GM19455 (cell line): ENCODE results near the gene DLGAP3.
"Not testable (repeated sequence)": the region's sequence is repeated elsewhere in the genome, so short reads cannot be mapped to it uniquely, and the experiment has no call there.

Experiments
- ATAC-seq: cut with Tn5 transposase; IDR thresholded peaks from one replicate; pipeline ENCODE4 v1.9.1; 2021; ENCODE audit not compliant: unreplicated experiment

DLGAP3 gene

DNA sequence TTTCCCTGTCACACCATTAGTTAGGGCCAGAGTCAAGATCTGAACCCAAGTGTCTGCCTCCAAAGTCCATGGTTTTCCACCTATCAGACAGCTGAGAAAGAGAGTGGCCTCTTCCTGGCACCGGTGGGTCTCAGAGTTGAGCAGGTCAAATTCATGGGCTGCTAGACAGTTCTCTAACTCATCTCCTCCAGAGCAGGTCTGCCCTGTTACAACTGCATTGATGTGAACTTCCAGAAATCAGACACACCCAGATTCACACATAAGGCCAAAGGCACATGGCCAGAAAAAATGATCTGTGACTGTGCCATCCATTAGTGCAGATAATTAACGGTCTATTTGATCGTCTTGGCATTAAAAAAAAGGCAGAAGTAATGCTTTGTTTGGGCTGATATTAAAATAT lies 87.4 kb downstream of the DLGAP3 start:
- ATAC-seq = no peak

GRCh38 chr1:34840426-34840825 lies 89.0 kb downstream of the DLGAP3 start:
- ATAC-seq = no peak

DNA sequence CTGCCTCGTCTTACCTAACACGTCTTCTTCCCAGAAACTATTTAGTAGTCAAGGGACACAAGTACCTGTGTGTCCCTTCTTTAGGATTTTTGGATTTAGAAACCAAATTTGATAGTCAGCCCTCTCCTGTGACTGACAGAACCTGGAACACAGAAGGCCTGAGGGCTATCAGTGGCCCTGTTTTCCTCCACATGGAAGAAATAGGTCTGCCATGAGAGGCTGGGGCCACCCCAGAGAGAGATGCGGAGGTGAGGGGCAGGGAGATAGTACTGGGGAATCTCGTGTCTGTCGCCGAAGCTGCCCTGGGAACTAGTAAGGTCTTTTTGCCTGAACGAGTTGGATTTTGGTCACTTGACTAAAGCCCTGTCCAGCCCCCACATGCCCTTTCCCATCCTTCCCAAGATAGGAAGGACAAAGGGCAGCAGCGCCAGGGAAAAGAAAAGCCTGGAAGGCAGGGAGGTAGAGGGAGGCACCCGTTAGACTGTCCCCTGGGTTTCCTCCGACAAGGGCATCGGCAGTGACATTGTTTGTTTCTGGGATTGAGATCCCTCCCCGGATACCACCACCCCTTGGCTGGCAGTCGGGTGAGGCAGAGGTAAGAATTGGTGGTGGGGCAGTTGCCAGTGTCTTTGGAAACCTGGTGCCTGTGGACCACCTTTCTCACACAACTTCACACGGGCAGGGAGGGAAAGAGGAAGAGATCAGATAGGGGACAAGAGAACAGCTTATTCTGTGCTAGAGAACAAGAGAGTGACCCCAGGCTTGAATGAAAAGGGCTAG lies 89.7 kb downstream of the DLGAP3 start:
- no peak for ATAC-seq

DNA sequence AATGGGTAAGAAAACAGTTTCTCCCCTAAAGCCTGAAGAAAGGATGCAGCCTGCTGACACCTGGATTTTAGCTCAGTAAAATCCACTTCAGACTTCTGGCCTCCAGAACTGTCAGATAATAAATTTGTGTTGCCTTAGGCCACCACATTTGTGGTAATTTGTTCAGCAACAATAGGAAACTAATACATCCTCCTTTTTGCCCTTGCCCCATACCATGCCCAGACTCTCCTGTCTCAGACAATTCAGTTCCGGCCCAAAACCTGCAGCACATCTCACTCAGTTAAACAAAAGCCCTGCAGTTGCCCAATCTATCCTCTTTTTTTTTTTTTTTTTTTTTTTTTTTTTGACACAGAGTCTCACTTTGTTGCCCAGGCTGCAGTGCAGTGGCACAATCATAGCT lies 95.7 kb downstream of the DLGAP3 start:
- ATAC-seq = no peak

- no peak for ATAC-seq
These were observed 97.7 kb downstream of the DLGAP3 start for GRCh38 chr1:34831721-34832246.

- no peak for ATAC-seq
These were observed 100.2 kb downstream of the DLGAP3 start for GRCh38 chr1:34829250-34829649.

DNA sequence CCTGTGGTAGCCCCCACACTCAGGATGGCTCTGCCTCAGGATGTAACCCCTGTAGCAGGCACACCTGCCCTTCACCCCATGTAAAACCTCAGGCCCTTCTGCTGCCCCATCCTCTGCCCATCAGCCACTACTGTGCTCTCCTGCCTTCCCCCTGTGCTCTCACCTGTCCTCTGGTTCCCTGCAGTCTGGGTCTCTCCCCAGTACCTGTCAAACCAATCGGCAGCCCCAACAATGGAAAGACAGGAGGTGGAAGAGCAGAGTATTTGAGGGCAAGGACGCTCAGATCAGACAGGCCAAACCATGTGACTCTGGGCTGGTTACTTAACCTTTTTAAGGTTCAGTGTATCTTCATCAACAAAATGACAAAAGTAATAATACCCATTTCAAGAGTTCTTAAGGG lies 100.8 kb downstream of the DLGAP3 start:
- ATAC-seq = no peak

DNA sequence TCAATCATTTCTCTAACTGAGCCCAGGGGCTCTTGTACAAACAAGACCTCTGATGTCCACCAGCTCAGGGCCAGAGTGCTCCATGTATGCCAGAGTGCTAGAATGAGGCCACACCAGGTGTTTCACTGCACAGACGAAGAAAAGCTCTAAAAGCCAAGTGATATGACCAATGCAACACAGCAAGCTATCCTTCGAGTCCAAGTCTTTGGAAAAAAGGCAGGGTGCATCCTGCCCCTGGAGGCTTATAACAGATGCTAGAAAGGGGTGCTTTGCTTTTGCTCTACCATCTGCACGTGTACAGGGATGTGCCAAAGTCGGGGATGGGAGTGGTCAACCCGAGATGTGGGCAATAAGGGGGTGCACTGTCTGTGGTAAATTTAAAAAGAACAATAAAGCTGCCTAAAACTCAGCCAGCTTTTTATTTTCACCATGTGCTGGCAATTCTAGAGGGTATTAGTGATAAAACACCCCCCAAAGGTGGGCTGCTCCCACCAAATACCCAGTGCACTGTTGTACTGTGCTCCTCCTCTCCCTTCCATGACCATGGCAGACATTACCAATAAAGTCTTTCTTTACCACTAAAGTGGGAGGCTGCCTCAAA lies 102.0 kb downstream of the DLGAP3 start:
- ATAC-seq = no peak

- no peak for ATAC-seq
These were observed 103.9 kb downstream of the DLGAP3 start for GRCh38 chr1:34825455-34826091.

- no peak for ATAC-seq
These were observed 104.5 kb downstream of the DLGAP3 start for GRCh38 chr1:34824817-34825454.

DNA sequence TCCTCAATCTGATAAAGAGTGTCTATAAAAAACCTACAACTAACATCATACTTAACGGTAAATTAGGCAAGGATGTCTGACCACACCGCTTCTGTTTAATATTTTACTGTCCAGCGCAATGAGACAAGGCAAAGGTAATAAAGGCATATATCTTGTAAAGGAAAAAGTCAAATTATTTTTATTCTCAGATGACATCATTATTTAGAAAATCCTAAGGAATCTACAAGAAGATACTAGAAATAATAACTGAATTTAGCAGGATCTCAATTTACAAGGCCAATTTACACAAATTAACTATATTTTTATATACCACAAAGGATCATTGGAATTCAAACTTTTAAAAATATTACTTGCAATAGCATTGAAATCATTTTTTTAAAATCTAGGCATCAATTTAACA lies 107.2 kb downstream of the DLGAP3 start:
- ATAC-seq = no peak

DNA sequence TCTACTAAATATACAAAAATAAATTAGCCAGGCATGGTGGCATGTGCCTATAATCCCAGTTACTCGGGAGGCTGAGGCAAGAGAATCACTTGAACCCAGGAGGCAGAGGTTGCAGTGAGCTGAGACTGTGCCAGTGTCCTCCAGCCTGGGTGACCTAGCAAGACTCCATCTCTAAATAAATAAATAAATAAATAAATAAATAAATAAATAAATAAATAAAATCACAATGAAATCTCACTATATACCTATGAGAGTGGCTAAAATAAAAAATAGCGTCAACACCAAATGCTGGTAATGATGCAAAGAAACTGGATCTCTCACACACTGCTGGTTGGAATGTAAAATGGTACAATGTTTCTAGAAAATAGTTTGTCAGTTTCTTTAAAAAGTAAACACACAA lies 110.6 kb downstream of the DLGAP3 start:
- ATAC-seq = not testable (repeated sequence)

- ATAC-seq = no peak
These were observed 112.7 kb downstream of the DLGAP3 start for GRCh38 chr1:34816778-34817177.

- no peak for ATAC-seq
These were observed 113.1 kb downstream of the DLGAP3 start for GRCh38 chr1:34816332-34816731.
